IMR-90 (cell line): Measurements from ENCODE around the gene LYPD6B. TPM values are rescaled to one million over a fixed set of nuclear protein-coding genes. Genes with fewer than 3 reads are reported as not detected.

ENCODE experiments used
- ATAC-seq: fragments of 200-7000 bp; cut with Tn5 transposase; 2 replicates; pipeline ENCODE4 v1.9.1; 2020; ENCODE audit warnings: low read depth, mild to moderate bottlenecking, moderate library complexity
- BruUV-seq: library from RNA; stranded (reverse); fragments of 400-500 nt; replicated peaks from 2 replicates; lab custom pipeline; 2021; lab: Mats Ljungman, UMichigan
- CTCF ChIA-PET: fragments of 300-600 bp; formaldehyde crosslinking; extraction: SDS; loops from one replicate; lab custom pipeline; 2021; ENCODE audit warnings: antibody characterized with exemption; lab: Yijun Ruan, JAX
- POLR2A ChIA-PET: fragments of 300-600 bp; sonication (Branson Sonifier 250); formaldehyde crosslinking; loops from one replicate; lab custom pipeline; 2022; ENCODE audit warnings: antibody characterized with exemption; ENCODE audit not compliant: unreplicated experiment; lab: Charles Lee
- DNase-seq: peaks from one replicate; pipeline ENCODE4 v3.0.0; 2013
- H2AFZ ChIP-seq: replicated peaks from 2 replicates; pipeline ENCODE3; 2013; ENCODE audit warnings: low read length, mild to moderate bottlenecking; ENCODE audit not compliant: poor library complexity
- H2AK5ac ChIP-seq: 2 replicates; pipeline ENCODE4 v1.6.1; 2013; ENCODE audit warnings: low read depth, low read length, inconsistent platforms
- H2AK9ac ChIP-seq: replicated peaks from 2 replicates; pipeline ENCODE3; 2013; ENCODE audit warnings: mild to moderate bottlenecking, low read depth, low read length, moderate library complexity; ENCODE audit not compliant: poor library complexity
- H2BK120ac ChIP-seq: 2 replicates; pipeline ENCODE4 v1.6.1; 2013; ENCODE audit warnings: low read depth, low read length, inconsistent platforms
- H2BK15ac ChIP-seq: 3 replicates; pipeline ENCODE4 v1.6.1; 2013; ENCODE audit warnings: low read depth, low read length, inconsistent platforms
- H2BK20ac ChIP-seq: 2 replicates; pipeline ENCODE4 v1.6.1; 2013; ENCODE audit warnings: low read depth, mild to moderate bottlenecking, inconsistent platforms, low read length, moderate library complexity
- H2BK5ac ChIP-seq: 2 replicates; pipeline ENCODE4 v1.6.1; 2013; ENCODE audit warnings: mild to moderate bottlenecking, low read depth, low read length, inconsistent platforms; ENCODE audit not compliant: poor library complexity, severe bottlenecking
- H3K14ac ChIP-seq: replicated peaks from 2 replicates; pipeline ENCODE4 v1.6.1; 2013; ENCODE audit warnings: low read depth, low read length, inconsistent platforms
- H3K18ac ChIP-seq: 2 replicates; pipeline ENCODE4 v1.6.1; 2013; ENCODE audit warnings: low read depth, low read length, control low read depth
- H3K23ac ChIP-seq: 2 replicates; pipeline ENCODE4 v1.6.1; 2013; ENCODE audit warnings: low read depth, low read length, inconsistent platforms
- H3K27ac ChIP-seq: 2 replicates; pipeline ENCODE4 v1.5.1; 2013; ENCODE audit warnings: mild to moderate bottlenecking, control low read depth, low read length; ENCODE audit not compliant: insufficient read depth
- H3K27me3 ChIP-seq: 2 replicates; pipeline ENCODE4 v1.6.1; 2013; ENCODE audit warnings: low read length; ENCODE audit not compliant: control insufficient read depth, insufficient read depth
- H3K36me3 ChIP-seq: 2 replicates; pipeline ENCODE4 v1.6.1; 2013; ENCODE audit warnings: low read length, mixed read lengths; ENCODE audit not compliant: control insufficient read depth, insufficient read depth
- H3K4ac ChIP-seq: 2 replicates; pipeline ENCODE4 v1.6.1; 2013; ENCODE audit warnings: low read depth, low read length, inconsistent platforms
- H3K4me1 ChIP-seq: 2 replicates; pipeline ENCODE4 v1.6.1; 2013; ENCODE audit warnings: low read length, mixed read lengths; ENCODE audit not compliant: control insufficient read depth, insufficient read depth
- H3K4me2 ChIP-seq: 2 replicates; pipeline ENCODE4 v1.6.1; 2013; ENCODE audit warnings: low read depth, mild to moderate bottlenecking, control low read depth, low read length, moderate library complexity
- H3K4me3 ChIP-seq: 2 replicates; pipeline ENCODE4 v1.5.1; 2013; ENCODE audit warnings: low read depth, mild to moderate bottlenecking, control low read depth, low read length, moderate library complexity; ENCODE audit not compliant: insufficient read depth
- H3K56ac ChIP-seq: 2 replicates; pipeline ENCODE4 v1.6.1; 2013; ENCODE audit warnings: low read length, inconsistent platforms; ENCODE audit not compliant: insufficient read depth; ENCODE audit errors: extremely low read depth
- H3K79me1 ChIP-seq, 2 experiments: 2 replicates each; pipeline ENCODE4 v1.6.1; 2013; ENCODE audit warnings: low read length in 2 of 2, inconsistent platforms in 1 of 2, low read depth in 1 of 2
- H3K9ac ChIP-seq: 2 replicates; pipeline ENCODE4 v1.6.1; 2013; ENCODE audit warnings: low read depth, low read length, control low read depth
- H3K9me1 ChIP-seq: 2 replicates; pipeline ENCODE4 v1.6.1; 2013; ENCODE audit warnings: low read length, inconsistent platforms; ENCODE audit not compliant: insufficient read depth
- H3K9me3 ChIP-seq: 2 replicates; pipeline ENCODE4 v1.6.1; 2013; ENCODE audit warnings: low read length; ENCODE audit not compliant: control insufficient read depth, insufficient read depth
- H4K20me1 ChIP-seq: 2 replicates; pipeline ENCODE4 v1.6.1; 2013; ENCODE audit warnings: low read length, inconsistent platforms; ENCODE audit not compliant: insufficient read depth
- H4K5ac ChIP-seq: 2 replicates; pipeline ENCODE4 v1.6.1; 2013; ENCODE audit warnings: mild to moderate bottlenecking, low read depth, low read length, control low read depth
- H4K8ac ChIP-seq, 2 experiments: 2 replicates each; pipeline ENCODE4 v1.6.1; 2013; ENCODE audit warnings: low read depth in 2 of 2, low read length in 2 of 2, control low read depth in 1 of 2, inconsistent platforms in 1 of 2
- H4K91ac ChIP-seq: 2 replicates; pipeline ENCODE4 v1.6.1; 2013; ENCODE audit warnings: low read depth, low read length, inconsistent platforms; ENCODE audit not compliant: insufficient read depth
- BHLHE40 ChIP-seq: fragments of 150-350 bp; IDR thresholded peaks from 2 replicates; pipeline ENCODE4 v1.6.1; 2016; ENCODE audit warnings: mild to moderate bottlenecking, low read depth, low read length
- CEBPB ChIP-seq: IDR thresholded peaks from 2 replicates; pipeline ENCODE4 v1.6.1; 2012; ENCODE audit warnings: low read depth, low read length, improper control_type of control experiment
- CHD1 ChIP-seq: IDR thresholded peaks from 2 replicates; pipeline ENCODE4 v1.6.1; 2012; ENCODE audit warnings: low read depth, low read length, improper control_type of control experiment
- CTCF ChIP-seq: conservative IDR thresholded peaks from 2 replicates; pipeline ENCODE4 v1.5.1; 2012; ENCODE audit warnings: mild to moderate bottlenecking, low read depth, low read length, improper control_type of control experiment
- ELK1 ChIP-seq: fragments of 150-350 bp; IDR thresholded peaks from 2 replicates; pipeline ENCODE4 v1.6.1; 2016; ENCODE audit warnings: low read depth, mild to moderate bottlenecking, low read length, moderate library complexity, borderline replicate concordance
- FOS ChIP-seq: fragments of 150-350 bp; IDR thresholded peaks from 2 replicates; pipeline ENCODE4 v1.6.1; 2016; ENCODE audit warnings: low read depth, low read length
- MAFK ChIP-seq: IDR thresholded peaks from 2 replicates; pipeline ENCODE4 v1.6.1; 2012; ENCODE audit warnings: low read depth, low read length, improper control_type of control experiment
- MAZ ChIP-seq: IDR thresholded peaks from 2 replicates; pipeline ENCODE4 v1.6.1; 2012; ENCODE audit warnings: low read depth, mild to moderate bottlenecking, low read length, improper control_type of control experiment, moderate library complexity, borderline replicate concordance
- MXI1 ChIP-seq: IDR thresholded peaks from 2 replicates; pipeline ENCODE4 v1.6.1; 2012; ENCODE audit warnings: low read depth, mild to moderate bottlenecking, low read length, moderate library complexity, borderline replicate concordance
- NFE2L2 ChIP-seq: fragments of 150-350 bp; IDR thresholded peaks from 2 replicates; pipeline ENCODE4 v1.6.1; 2016; ENCODE audit warnings: low read depth, mild to moderate bottlenecking, low read length
- POLR2A ChIP-seq: IDR thresholded peaks from 2 replicates; pipeline ENCODE4 v1.6.1; 2012; ENCODE audit warnings: mild to moderate bottlenecking, low read depth, low read length
- RAD21 ChIP-seq: IDR thresholded peaks from 2 replicates; pipeline ENCODE4 v1.6.1; 2012; ENCODE audit warnings: low read length, improper control_type of control experiment
- RCOR1 ChIP-seq: IDR thresholded peaks from 2 replicates; pipeline ENCODE4 v1.6.1; 2012; ENCODE audit warnings: mild to moderate bottlenecking, low read length, improper control_type of control experiment; ENCODE audit not compliant: insufficient replicate concordance
- RFX5 ChIP-seq: IDR thresholded peaks from 2 replicates; pipeline ENCODE4 v1.8.0; 2012; ENCODE audit warnings: low read depth, mild to moderate bottlenecking, low read length, moderate library complexity
- SMC3 ChIP-seq: fragments of 150-350 bp; IDR thresholded peaks from 2 replicates; pipeline ENCODE4 v1.6.1; 2016; ENCODE audit warnings: low read depth, mild to moderate bottlenecking, antibody characterized with exemption, low read length, moderate library complexity
- USF2 ChIP-seq: fragments of 150-350 bp; IDR thresholded peaks from 2 replicates; pipeline ENCODE4 v1.6.1; 2017; ENCODE audit warnings: mild to moderate bottlenecking, antibody characterized with exemption, low read length, low read depth
- WGBS, 2 experiments: methylation state at CpG; one replicate each; pipeline versions ENCODE4 v1.1.5 to v1.1.7; 2013; ENCODE audit warnings: missing lambda C conversion rate in 2 of 2; ENCODE audit not compliant: insufficient read length in 1 of 2; ENCODE audit errors: extremely low coverage in 2 of 2; 5-methylcytosine and 5-hydroxymethylcytosine counted together
- dilution Hi-C: fragments of 300-500 bp; cut with HindIII; formaldehyde crosslinking; loops from one replicate; pipeline ENCODE4 v1.14.3; 2018; ENCODE audit warnings: low sequenced_read_pairs; ENCODE audit not compliant: unreplicated experiment
- in situ Hi-C: fragments of 300-500 bp; cut with MboI; formaldehyde crosslinking; loops from 3 replicates; pipeline ENCODE4 v1.14.3; 2019; ENCODE audit warnings: low sequenced_read_pairs, inconsistent platforms, mixed read lengths
- intact Hi-C: fragments of 100-400 bp; cut with micrococcal nuclease; formaldehyde crosslinking; loops from 2 replicates; pipeline ENCODE4 v1.10.0; 2022
- polyA plus RNA-seq, 3 experiments: library from polyadenylated mRNA; depleted of rRNA; stranded (reverse); fragments of >200 nt; gene quantifications; 2 replicates each; pipeline ENCODE4 v1.2.3, GENCODE V29; 2012; ENCODE audit warnings: low replicate concordance in 1 of 3
- total RNA-seq: library from RNA; depleted of rRNA; stranded (reverse); fragments of >200 nt; gene quantifications from 2 replicates; pipeline ENCODE4 v1.2.3, GENCODE V29; 2012

LYPD6B gene
- total and polyA plus RNA-seq, 2 of the 4 experiments (the other 2 are of a cell fraction): 0.05 TPM; not detected in 1

GRCh38 chr2:149034406-149034805 is 4.1 kb upstream of the LYPD6B start:
- no peaks in the 10 kb centered on the region for H3K79me1 ChIP-seq
- no peak overlapping the region for H2AK9ac ChIP-seq
- WGBS, 2 experiments: no CpG with 5 or more reads among the region's 6 CpGs
- H3K27me3 ChIP-seq: peaks cover 38% of the 10 kb centered on the region
- TF ChIP-seq RCOR1 (no peak), RAD21 (no peak), BHLHE40 (no peak), MAZ (no peak), NFE2L2 (no peak), RFX5 (no peak), CTCF (no peak), USF2 (no peak), CEBPB (no peak), MXI1 (no peak), ELK1 (no peak), FOS (no peak), MAFK (no peak), POLR2A (no peak), CHD1 (no peak), SMC3 (no peak)
- in situ Hi-C loops: no loop called here
- dilution Hi-C loops: no loop called here
- H3K9ac ChIP-seq: no peak overlapping the region
- H4K20me1 ChIP-seq: no peaks in the 10 kb centered on the region
- no peak overlapping the region for H4K8ac ChIP-seq
- no peak overlapping the region for H4K91ac ChIP-seq
- no peak for DNase-seq
- no peaks in the 10 kb centered on the region for H3K4me1 ChIP-seq
- ChIA-PET POLR2A (no interaction called here), CTCF (no interaction called here)
- H2BK5ac ChIP-seq: no peak overlapping the region
- no peaks in the 10 kb centered on the region for H3K36me3 ChIP-seq
- no peak overlapping the region for H3K14ac ChIP-seq
- no peaks in the 10 kb centered on the region for H3K9me1 ChIP-seq
- H3K56ac ChIP-seq: no peak overlapping the region
- no peak overlapping the region for H2BK120ac ChIP-seq
- H2AFZ ChIP-seq: no peak overlapping the region
- no peak overlapping the region for H3K4me2 ChIP-seq
- no peaks in the 10 kb centered on the region for H3K9me3 ChIP-seq
- H3K4ac ChIP-seq: no peak overlapping the region
- H3K4me3 ChIP-seq: no peak overlapping the region
- H3K18ac ChIP-seq: no peak overlapping the region
- no peak overlapping the region for H3K23ac ChIP-seq
- no peak overlapping the region for H4K5ac ChIP-seq
- no peak overlapping the region for H2AK5ac ChIP-seq
- intact Hi-C loops: no loop called here
- ATAC-seq: no peak
- H2BK20ac ChIP-seq: no peak overlapping the region
- no TSS peak for BruUV-seq
- H3K27ac ChIP-seq: no peak overlapping the region
- no peak overlapping the region for H2BK15ac ChIP-seq
